ENCODE measurements around the gene COBLL1. TPM values are rescaled to one million over a fixed set of nuclear protein-coding genes. Genes with fewer than 3 reads are reported as not detected.

The COBLL1 gene
- 10 to 100 TPM; 28.1 to 49.7 (median 29.9) TPM for total RNA-seq (2021; fragmentation: NEBNext Ultra II Directional; extraction: Animal tissue kit (Norgen Biotek cat#: 25700))
- long read RNA-seq, full-length matches to known transcripts, result 12 of 21 reads
- long read RNA-seq, partial matches to known transcripts, result 4 of 21 reads
- long read RNA-seq, other reads (novel, unspliced or antisense), result 5 of 21 reads

GRCh38 chr2:164841719-164842623 is at the start of gene COBLL1:
Gene COBLL1, minus strand, starts transcription at chr2:164841823. Its CDS starts 627 bp downstream, at chr2:164841196.
- Mint-ChIP-seq H3K36me3 (ENCODE audit: low read depth) (no peaks in the 10 kb centered on the region), H3K9me3 (no peaks in the 10 kb centered on the region), H3K27ac (peak within 1 kb of the TSS; percentile 78), H3K4me3 (peak within 1 kb of the TSS; percentile 90), H3K4me1 (ENCODE audit: low read depth) (peaks cover 42% of the 10 kb centered on the region), H3K27me3 (ENCODE audit: insufficient read depth) (no peaks in the 10 kb centered on the region)
- peak; percentile 93 for TF ChIP-seq CTCF (IDR thresholded peaks at IDR 0.05)
- peak; percentile 47 for DNase-seq

- DNase-seq, result no peak
- no peaks in the 10 kb centered on the region for H3K9me3 Mint-ChIP-seq
Observed at GRCh38 chr2:164890544-164890943, 48.9 kb upstream of the COBLL1 start.

GRCh38 chr2:164888592-164888991 is 47.0 kb upstream of the COBLL1 start:
- Mint-ChIP-seq H3K27me3 (ENCODE audit: insufficient read depth) (no peaks in the 10 kb centered on the region; the same call in 1 of the 2 replicates), H3K9me3 (no peaks in the 10 kb centered on the region), H3K27ac (no peak overlapping the region), H3K4me1 (ENCODE audit: low read depth) (no peaks in the 10 kb centered on the region), H3K36me3 (ENCODE audit: low read depth) (no peaks in the 10 kb centered on the region), H3K4me3 (no peak overlapping the region)
- no peak for DNase-seq
- TF ChIP-seq CTCF (IDR thresholded peaks at IDR 0.05), result no peak

More at GRCh38 chr2:164890544-164890943, 48.9 kb upstream of the COBLL1 start:
- Mint-ChIP-seq H3K36me3 (ENCODE audit: low read depth) (no peaks in the 10 kb centered on the region), H3K27me3 (ENCODE audit: insufficient read depth) (no peaks in the 10 kb centered on the region; the same call in 1 of the 2 replicates), H3K4me1 (ENCODE audit: low read depth) (peaks cover 8% of the 10 kb centered on the region), H3K27ac (no peak overlapping the region), H3K4me3 (no peak overlapping the region)
- TF ChIP-seq CTCF (IDR thresholded peaks at IDR 0.05), result no peak

- no peak overlapping the region for H3K4me3 Mint-ChIP-seq
- H3K9me3 Mint-ChIP-seq, result no peaks in the 10 kb centered on the region
- H3K27me3 Mint-ChIP-seq (ENCODE audit: insufficient read depth), result no peaks in the 10 kb centered on the region; the same call in 1 of the 2 replicates
- TF ChIP-seq CTCF (IDR thresholded peaks at IDR 0.05), result no peak
- peaks cover under 1% of the 10 kb centered on the region; the same call in 1 of the 2 replicates for H3K4me1 Mint-ChIP-seq (ENCODE audit: low read depth)
- H3K36me3 Mint-ChIP-seq (ENCODE audit: low read depth), result no peaks in the 10 kb centered on the region
- no peak for DNase-seq
- H3K27ac Mint-ChIP-seq, result no peak overlapping the region
Observed at GRCh38 chr2:164887434-164888144, 46.0 kb upstream of the COBLL1 start.

GRCh38 chr2:164882276-164882675 is 40.7 kb upstream of the COBLL1 start:
- Mint-ChIP-seq H3K27ac (no peak overlapping the region), H3K9me3 (no peaks in the 10 kb centered on the region), H3K27me3 (ENCODE audit: insufficient read depth) (no peaks in the 10 kb centered on the region), H3K4me1 (ENCODE audit: low read depth) (peaks cover 17% of the 10 kb centered on the region; the same call in 1 of the 2 replicates), H3K4me3 (no peak overlapping the region), H3K36me3 (ENCODE audit: low read depth) (no peaks in the 10 kb centered on the region)
- no peak for TF ChIP-seq CTCF (IDR thresholded peaks at IDR 0.05)
- DNase-seq, result no peak
